D721Med (cell line): ENCODE measurements around the gene CCND1.

ENCODE experiments used
- DNase-seq: peaks from one replicate; pipeline ENCODE4 v3.0.0; 2011; ENCODE audit warnings: low spot score; ENCODE audit not compliant: insufficient read length
- FAIRE-seq: peaks from 2 replicates; lab custom pipeline; 2011; peaks lifted over from hg19 to GRCh38; lab: Jason Lieb, UNC
- CTCF ChIP-seq: IDR thresholded peaks from 2 replicates; pipeline ENCODE4 v1.5.1; 2012; ENCODE audit warnings: mild to moderate bottlenecking, control low read depth; ENCODE audit not compliant: insufficient read depth; ENCODE audit errors: missing control alignments

CCND1 gene

GRCh38 chr11:69630017-69630416 is 10.9 kb upstream of the CCND1 start:
- no peak for TF ChIP-seq CTCF
- FAIRE-seq = no peak
- DNase-seq = no peak

- DNase-seq = no peak
- FAIRE-seq = no peak
- no peak for TF ChIP-seq CTCF
Observed at GRCh38 chr11:69630424-69630823, 10.5 kb upstream of the CCND1 start.

GRCh38 chr11:69632900-69633299 is 8.1 kb upstream of the CCND1 start:
- FAIRE-seq = no peak
- no peak for DNase-seq

GRCh38 chr11:69634069-69634468 is 6.9 kb upstream of the CCND1 start:
- FAIRE-seq (no peak), DNase-seq (no peak)
- TF ChIP-seq CTCF = no peak

More at GRCh38 chr11:69632900-69633299, 8.1 kb upstream of the CCND1 start:
- no peak for TF ChIP-seq CTCF

- no peak for TF ChIP-seq CTCF
- FAIRE-seq (no peak), DNase-seq (no peak)
Observed at GRCh38 chr11:69634590-69634989, 6.4 kb upstream of the CCND1 start.

- DNase-seq = no peak
- no peak for FAIRE-seq
- TF ChIP-seq CTCF = no peak
Observed at GRCh38 chr11:69635195-69635594, 5.8 kb upstream of the CCND1 start.

- no peak for FAIRE-seq
- no peak for TF ChIP-seq CTCF
- no peak for DNase-seq
Observed at GRCh38 chr11:69635804-69636511, 5.0 kb upstream of the CCND1 start.
